BLaER1 treated with 17β-estradiol and CSF1 and Interleukin-3, amounts not matched to agents 10 nM and 100 nM (cell line): ENCODE results near the gene CD244.

Source experiments
- H3K27ac ChIP-seq, 11 experiments: shearing (Covaris generic); formaldehyde crosslinking; 2 replicates each; pipeline ENCODE4 v1.8.1; 2022
- H3K27me3 ChIP-seq, 11 experiments: shearing (Covaris generic); formaldehyde crosslinking; 2 replicates each; pipeline ENCODE4 v1.8.1; 2022
- H3K36me3 ChIP-seq, 11 experiments: shearing (Covaris generic); formaldehyde crosslinking; 2 replicates each; pipeline ENCODE4 v1.8.1; 2022
- H3K4me1 ChIP-seq, 10 experiments: shearing (Covaris generic); formaldehyde crosslinking; 2 replicates each; pipeline ENCODE4 v1.8.1; 2022
- H3K4me2 ChIP-seq, 11 experiments: shearing (Covaris generic); formaldehyde crosslinking; 2 replicates each; pipeline ENCODE4 v1.8.1; 2022
- H3K4me3 ChIP-seq, 10 experiments: shearing (Covaris generic); formaldehyde crosslinking; 2 replicates each; pipeline ENCODE4 v1.8.1; 2022
- H3K9ac ChIP-seq, 11 experiments: shearing (Covaris generic); formaldehyde crosslinking; 2 replicates each; pipeline ENCODE4 v1.8.1; 2022
- H3K9me3 ChIP-seq, 11 experiments: shearing (Covaris generic); formaldehyde crosslinking; replicated peaks in 1 of 11; 2 replicates each; pipeline ENCODE4 v1.8.1; 2022
- H4K20me1 ChIP-seq, 11 experiments: shearing (Covaris generic); formaldehyde crosslinking; 2 replicates each; pipeline ENCODE4 v1.8.1; 2022
- Cebpa-rat ChIP-seq, 11 experiments: shearing (Covaris generic); IDR thresholded peaks; 2 replicates each; pipeline ENCODE4 v1.8.1; 2022

Gene CD244

GRCh38 chr1:160814316-160814715 lies 48.4 kb downstream of the CD244 start:
- Histone ChIP-seq H3K4me2 (no peak overlapping the region), H3K36me3 (peaks cover 0 to 5% (median 0%) of the 10 kb centered on the region in 11 experiments; a peak in 1 of 22 replicates), H4K20me1 (no peaks in the 10 kb centered on the region), H3K27me3 (no peaks in the 10 kb centered on the region), H3K27ac (no peak overlapping the region), H3K9ac (no peak overlapping the region), H3K4me3 (no peak overlapping the region), H3K4me1 (no peaks in the 10 kb centered on the region), H3K9me3 (no peaks in the 10 kb centered on the region)
- TF ChIP-seq Cebpa-rat (IDR thresholded peaks at IDR 0.05) = no peak

- TF ChIP-seq Cebpa-rat (IDR thresholded peaks at IDR 0.05) = no peak
- Histone ChIP-seq H3K27me3 (no peaks in the 10 kb centered on the region), H3K4me1 (no peaks in the 10 kb centered on the region), H3K9ac (no peak overlapping the region), H3K27ac (no peak overlapping the region), H3K9me3 (peaks cover 3 to 7% (median 4%) of the 10 kb centered on the region in 11 experiments; a peak in 21 of 22 replicates), H3K4me2 (no peak overlapping the region), H3K36me3 (peaks cover 0 to 5% (median 0%) of the 10 kb centered on the region in 11 experiments; a peak in 4 of 22 replicates), H4K20me1 (no peaks in the 10 kb centered on the region), H3K4me3 (no peak overlapping the region)
Measured at GRCh38 chr1:160813215-160813614, 49.5 kb downstream of the CD244 start.

- Histone ChIP-seq H3K4me2 (no peak overlapping the region), H3K36me3 (peaks cover 0 to 19% (median 10%) of the 10 kb centered on the region in 11 experiments; a peak in 10 of 22 replicates)
- no peak for TF ChIP-seq Cebpa-rat (IDR thresholded peaks at IDR 0.05)
Measured at GRCh38 chr1:160811147-160811546, 51.5 kb downstream of the CD244 start.

GRCh38 chr1:160810486-160810885 lies 52.2 kb downstream of the CD244 start:
- Histone ChIP-seq H3K4me2 (no peak overlapping the region), H3K27me3 (no peaks in the 10 kb centered on the region), H4K20me1 (no peaks in the 10 kb centered on the region), H3K27ac (no peak overlapping the region), H3K4me3 (no peak overlapping the region), H3K36me3 (peaks cover 0 to 22% (median 10%) of the 10 kb centered on the region in 11 experiments; a peak in 10 of 22 replicates), H3K9me3 (peaks cover 30 to 35% (median 31%) of the 10 kb centered on the region in 11 experiments), H3K4me1 (no peaks in the 10 kb centered on the region), H3K9ac (no peak overlapping the region)
- TF ChIP-seq Cebpa-rat (IDR thresholded peaks at IDR 0.05) = no peak

More at GRCh38 chr1:160811147-160811546, 51.5 kb downstream of the CD244 start:
- H3K27me3 ChIP-seq = no peaks in the 10 kb centered on the region
- no peak overlapping the region for H3K4me3 ChIP-seq
- no peaks in the 10 kb centered on the region for H4K20me1 ChIP-seq
- H3K9ac ChIP-seq = no peak overlapping the region
- peaks cover 23 to 28% (median 25%) of the 10 kb centered on the region in 11 experiments for H3K9me3 ChIP-seq
- no peak overlapping the region for H3K27ac ChIP-seq
- no peaks in the 10 kb centered on the region for H3K4me1 ChIP-seq

- Histone ChIP-seq H3K27me3 (no peaks in the 10 kb centered on the region), H4K20me1 (no peaks in the 10 kb centered on the region), H3K9me3 (peaks cover 42 to 56% (median 52%) of the 10 kb centered on the region in 11 experiments), H3K4me1 (no peaks in the 10 kb centered on the region), H3K4me2 (no peak overlapping the region), H3K4me3 (no peak overlapping the region), H3K36me3 (peaks cover 0 to 22% (median 10%) of the 10 kb centered on the region in 11 experiments; a peak in 11 of 22 replicates), H3K9ac (no peak overlapping the region), H3K27ac (no peak overlapping the region)
- TF ChIP-seq Cebpa-rat (IDR thresholded peaks at IDR 0.05) = no peak
Measured at GRCh38 chr1:160808289-160808688, 54.4 kb downstream of the CD244 start.

- no peak overlapping the region for H3K9ac ChIP-seq
- no peak for TF ChIP-seq Cebpa-rat (IDR thresholded peaks at IDR 0.05)
- no peak overlapping the region for H3K4me2 ChIP-seq
- no peaks in the 10 kb centered on the region for H3K27me3 ChIP-seq
- no peak overlapping the region for H3K27ac ChIP-seq
- H3K9me3 ChIP-seq = peaks cover 42 to 61% (median 52%) of the 10 kb centered on the region in 11 experiments
- H3K36me3 ChIP-seq = peaks cover 0 to 22% (median 10%) of the 10 kb centered on the region in 11 experiments; a peak in 12 of 22 replicates
- H3K4me1 ChIP-seq = no peaks in the 10 kb centered on the region
- H3K4me3 ChIP-seq = no peak overlapping the region
- H4K20me1 ChIP-seq = no peaks in the 10 kb centered on the region
Measured at GRCh38 chr1:160807738-160808137, 54.9 kb downstream of the CD244 start.

GRCh38 chr1:160807247-160807646 lies 55.4 kb downstream of the CD244 start:
- Histone ChIP-seq H3K27me3 (no peaks in the 10 kb centered on the region), H3K27ac (no peak overlapping the region), H3K9ac (no peak overlapping the region), H3K36me3 (peaks cover 0 to 24% (median 13%) of the 10 kb centered on the region in 11 experiments; a peak in 14 of 22 replicates), H3K4me3 (no peak overlapping the region), H4K20me1 (no peaks in the 10 kb centered on the region), H3K4me2 (no peak overlapping the region), H3K4me1 (no peaks in the 10 kb centered on the region), H3K9me3 (peaks cover 42 to 66% (median 54%) of the 10 kb centered on the region in 11 experiments)
- no peak for TF ChIP-seq Cebpa-rat (IDR thresholded peaks at IDR 0.05)

- H3K9me3 ChIP-seq = peaks cover 42 to 70% (median 59%) of the 10 kb centered on the region in 11 experiments
- H4K20me1 ChIP-seq = no peaks in the 10 kb centered on the region
- no peaks in the 10 kb centered on the region for H3K27me3 ChIP-seq
- H3K4me1 ChIP-seq = peaks cover 0 to 3% (median under 1%) of the 10 kb centered on the region in 10 experiments; a peak in 7 of 20 replicates
- no peak overlapping the region for H3K9ac ChIP-seq
- no peak overlapping the region for H3K4me3 ChIP-seq
- no peak for TF ChIP-seq Cebpa-rat (IDR thresholded peaks at IDR 0.05)
- no peak overlapping the region for H3K4me2 ChIP-seq
- no peak overlapping the region for H3K27ac ChIP-seq
- H3K36me3 ChIP-seq = peaks cover 0 to 29% (median 17%) of the 10 kb centered on the region in 11 experiments; a peak in 14 of 22 replicates
Measured at GRCh38 chr1:160806784-160807183, 55.9 kb downstream of the CD244 start.

GRCh38 chr1:160806109-160806665 lies 56.5 kb downstream of the CD244 start:
- peaks cover 0 to 9% (median 6%) of the 10 kb centered on the region in 10 experiments; a peak in 19 of 20 replicates for H3K4me1 ChIP-seq
- H3K9me3 ChIP-seq = peaks cover 42 to 72% (median 61%) of the 10 kb centered on the region in 11 experiments
- no peak overlapping the region for H3K4me3 ChIP-seq
- H3K36me3 ChIP-seq = peaks cover 0 to 30% (median 18%) of the 10 kb centered on the region in 11 experiments; a peak in 14 of 22 replicates
- no peaks in the 10 kb centered on the region for H4K20me1 ChIP-seq
- no peak overlapping the region for H3K27ac ChIP-seq
- no peaks in the 10 kb centered on the region for H3K27me3 ChIP-seq
- TF ChIP-seq Cebpa-rat (IDR thresholded peaks at IDR 0.05) = no peak
- H3K9ac ChIP-seq = no peak overlapping the region
- no peak overlapping the region for H3K4me2 ChIP-seq
